ENCODE data around the gene STN1.

STN1 gene

GRCh38 chr10:103896225-103896624 is 21.8 kb downstream of the STN1 start:
- in situ Hi-C loops (cut with HindIII; ENCODE audit: low sequenced_read_pairs): loop anchor here (10.0 kb wide), 1 partner anchor 439 kb away; the partner anchor contains the start of gene ITPRIP

- in situ Hi-C loops (cut with HindIII; ENCODE audit: low sequenced_read_pairs): loop anchor here (10.0 kb wide), 1 partner anchor 439 kb away; the partner anchor contains the start of gene ITPRIP
These were observed 22.4 kb downstream of the STN1 start for GRCh38 chr10:103895411-103896186.

- in situ Hi-C loops (cut with HindIII; ENCODE audit: low sequenced_read_pairs): loop anchor here (5.0 to 10.0 kb wide), 3 partner anchors 73 to 440 kb away; partner anchors contain the start of genes ITPRIP and SLK
These were observed 23.5 kb downstream of the STN1 start for GRCh38 chr10:103894441-103894864.

GRCh38 chr10:103893817-103894216 is 24.2 kb downstream of the STN1 start:
- in situ Hi-C loops (cut with HindIII; ENCODE audit: low sequenced_read_pairs): loop anchor here (5.0 to 10.0 kb wide), 3 partner anchors 73 to 441 kb away; partner anchors contain the start of genes ITPRIP and SLK

DNA sequence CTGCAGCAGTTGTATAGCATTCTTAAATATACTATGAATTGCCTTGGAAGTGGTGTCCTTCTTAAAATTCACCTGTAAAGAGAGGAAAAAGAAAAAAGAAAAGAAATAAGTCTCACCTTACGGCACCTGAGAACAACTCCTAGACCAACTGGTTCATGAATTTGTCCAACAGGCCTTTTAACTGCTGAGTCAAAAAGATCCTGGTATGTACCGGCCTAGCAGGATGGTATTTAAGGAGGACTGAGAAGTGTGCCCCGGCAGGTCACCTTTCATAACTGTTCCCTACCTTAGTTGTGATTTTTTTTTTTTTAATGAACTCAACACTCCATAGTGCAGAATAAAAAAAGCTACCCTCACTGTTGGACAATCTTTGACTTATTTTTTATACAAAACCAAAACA is 25.8 kb downstream of the STN1 start:
- in situ Hi-C loops (cut with HindIII; ENCODE audit: low sequenced_read_pairs): loop anchor here (5.0 to 10.0 kb wide), 3 partner anchors 75 to 443 kb away; partner anchors contain the start of genes ITPRIP and SLK

DNA sequence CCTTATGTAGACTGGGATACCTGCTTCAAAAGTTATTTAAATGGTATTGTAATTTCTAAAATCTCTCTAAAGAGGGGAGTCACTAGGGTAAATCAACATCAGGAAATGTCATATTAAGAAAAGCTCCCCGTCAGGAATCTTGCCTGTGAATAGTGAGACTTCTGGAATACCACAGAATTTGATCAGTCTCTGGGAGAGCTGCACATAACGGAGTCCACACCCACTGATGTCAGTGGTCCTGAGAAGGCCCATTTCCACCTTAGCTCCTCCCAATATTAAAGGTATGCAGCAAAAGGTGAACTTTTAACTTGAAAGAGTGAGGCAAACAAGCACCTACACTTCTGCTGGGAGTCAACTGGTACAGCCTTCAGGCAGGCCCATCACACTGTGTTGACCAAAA is 27.3 kb downstream of the STN1 start:
- in situ Hi-C loops (cut with HindIII; ENCODE audit: low sequenced_read_pairs): loop anchor here (5.0 to 10.0 kb wide), 3 partner anchors 77 to 444 kb away; partner anchors contain the start of genes ITPRIP and SLK

DNA sequence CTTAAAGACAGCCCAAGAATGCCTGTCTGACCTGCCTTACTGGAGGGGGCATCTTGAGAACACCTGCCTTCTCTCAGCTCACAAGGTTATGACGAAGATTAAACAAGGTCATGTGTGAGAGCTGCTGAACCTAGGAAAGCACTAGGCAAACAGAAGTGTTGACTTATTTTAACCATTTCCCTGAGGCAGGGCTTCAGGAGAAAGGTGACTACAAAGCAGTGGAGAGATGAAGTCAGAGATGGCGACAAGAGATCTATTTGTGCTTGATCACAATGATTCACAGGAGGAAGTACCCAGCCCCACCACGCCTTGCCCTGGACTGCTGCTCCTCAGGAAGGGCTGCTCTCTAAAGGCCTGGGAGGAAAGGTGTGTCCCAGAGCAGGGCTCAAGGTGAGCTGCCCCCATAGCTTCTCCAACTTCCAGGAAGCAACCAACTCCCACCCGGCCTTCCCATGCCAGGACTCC is 27.8 kb downstream of the STN1 start:
- in situ Hi-C loops (cut with HindIII; ENCODE audit: low sequenced_read_pairs): loop anchor here (5.0 to 10.0 kb wide), 3 partner anchors 77 to 445 kb away; partner anchors contain the start of genes ITPRIP and SLK

DNA sequence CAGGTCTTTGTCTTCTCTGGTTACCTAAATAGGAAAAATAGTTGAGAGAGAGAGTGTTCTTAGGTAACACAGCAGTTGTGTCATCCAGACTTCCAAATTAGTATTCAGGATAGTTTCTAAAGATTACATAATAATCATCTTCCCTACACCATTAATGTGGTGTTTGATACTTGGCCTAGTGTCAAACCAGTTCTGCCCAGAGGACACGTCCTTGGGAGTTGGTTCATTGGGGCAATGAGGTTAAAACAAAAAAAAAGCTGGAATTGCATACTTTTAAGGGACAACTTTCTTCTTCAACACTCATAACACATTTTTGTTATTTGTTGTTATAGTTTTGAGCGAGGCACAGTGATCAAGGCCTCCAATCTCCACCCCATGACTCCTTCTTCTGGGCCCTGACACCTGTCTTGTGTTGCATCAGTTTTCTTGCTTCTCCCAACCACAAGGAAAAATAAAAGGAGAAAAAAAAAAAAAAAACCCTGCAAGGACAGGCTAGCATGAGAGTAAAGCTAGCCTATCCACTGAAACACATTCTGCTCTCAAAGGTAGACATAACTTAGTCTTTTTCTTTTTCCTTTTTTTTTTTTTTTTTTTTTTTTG is 28.8 kb downstream of the STN1 start:
- in situ Hi-C loops (cut with HindIII; ENCODE audit: low sequenced_read_pairs): no loop called here

- in situ Hi-C loops (cut with HindIII; ENCODE audit: low sequenced_read_pairs): no loop called here
These were observed 29.7 kb downstream of the STN1 start for GRCh38 chr10:103888113-103888841.

DNA sequence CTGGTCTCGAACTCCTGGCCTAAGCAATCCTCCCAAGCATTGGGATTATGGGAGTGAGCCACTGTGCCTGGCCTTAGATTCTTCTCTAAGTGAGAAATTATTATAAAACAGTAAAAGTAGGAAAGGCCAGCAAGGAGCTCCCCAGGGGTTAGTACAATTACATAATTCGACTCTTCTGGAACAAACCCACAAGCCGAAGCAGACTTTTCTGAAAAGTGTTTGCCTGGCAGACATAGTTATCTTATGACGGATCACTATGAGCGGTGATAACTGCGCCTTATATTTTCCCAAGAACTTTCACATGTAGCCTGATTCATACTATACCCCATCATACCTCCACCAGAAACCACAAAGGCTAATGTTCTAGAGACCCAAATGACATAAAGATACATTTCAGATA is 32.4 kb downstream of the STN1 start:
- in situ Hi-C loops (cut with HindIII; ENCODE audit: low sequenced_read_pairs): no loop called here

- in situ Hi-C loops (cut with HindIII; ENCODE audit: low sequenced_read_pairs): no loop called here
These were observed 33.3 kb downstream of the STN1 start for GRCh38 chr10:103884681-103885139.

GRCh38 chr10:103882285-103883007 is 35.5 kb downstream of the STN1 start:
- in situ Hi-C loops (cut with HindIII; ENCODE audit: low sequenced_read_pairs): no loop called here

DNA sequence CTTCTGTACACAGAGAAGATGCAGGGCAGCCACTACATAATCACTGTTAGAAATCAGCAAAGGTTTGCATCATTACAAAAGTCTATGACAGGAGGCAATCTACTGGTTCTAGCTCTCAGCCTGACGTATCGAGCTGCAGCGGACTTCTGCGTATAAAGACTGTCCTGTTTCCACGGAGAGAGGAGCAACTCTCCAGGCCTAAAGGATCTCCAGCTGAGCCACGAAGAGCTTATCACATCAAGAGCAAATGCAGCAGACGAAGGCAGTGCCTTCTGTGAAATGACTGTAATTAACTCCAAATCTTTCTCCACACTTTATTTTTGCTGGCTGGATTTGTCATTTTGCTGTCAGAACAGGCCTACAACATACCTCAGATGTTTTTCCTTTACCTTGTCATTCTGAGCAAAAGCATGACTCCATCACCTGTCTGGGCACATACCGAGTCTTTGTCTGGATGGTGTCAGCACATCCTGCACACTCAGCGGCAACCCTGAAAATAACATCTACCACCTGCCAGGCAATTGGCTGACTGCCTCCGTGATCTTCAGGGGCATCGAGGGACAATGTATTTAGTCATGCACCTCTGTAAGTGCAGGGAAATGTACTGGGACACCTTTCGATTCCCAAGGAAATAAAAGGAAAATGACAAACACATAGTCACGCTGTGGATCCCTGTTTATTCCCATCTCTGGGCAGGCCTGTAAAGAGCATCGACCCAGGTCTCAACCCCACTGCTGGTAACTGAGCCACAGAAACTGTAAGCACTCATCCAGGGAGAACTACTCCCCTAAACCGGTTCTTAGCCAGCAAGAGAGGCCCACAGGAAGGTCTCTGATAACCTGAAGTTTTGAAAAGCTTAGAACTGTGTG is 36.3 kb downstream of the STN1 start:
- in situ Hi-C loops (cut with HindIII; ENCODE audit: low sequenced_read_pairs): no loop called here

DNA sequence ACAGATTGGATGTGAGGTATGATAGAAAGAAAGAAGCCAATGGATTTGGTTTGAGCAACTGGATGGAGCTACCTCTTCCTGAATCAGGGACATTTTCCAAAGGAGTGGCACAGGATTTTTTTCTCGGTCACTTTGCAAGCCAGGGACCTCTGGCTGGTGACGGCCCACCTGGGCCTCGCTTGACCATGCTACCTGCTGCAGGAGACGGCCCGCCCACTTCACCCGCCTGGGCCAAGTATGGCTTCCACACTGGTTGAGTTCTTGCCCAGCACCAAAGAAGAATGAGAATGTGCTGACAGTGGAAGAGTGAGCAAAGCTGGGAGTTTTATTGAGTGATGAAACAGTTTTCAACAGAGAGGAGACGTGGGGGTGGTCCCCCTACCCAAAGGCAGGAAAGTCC is 38.2 kb downstream of the STN1 start:
- in situ Hi-C loops (cut with HindIII; ENCODE audit: low sequenced_read_pairs): no loop called here

DNA sequence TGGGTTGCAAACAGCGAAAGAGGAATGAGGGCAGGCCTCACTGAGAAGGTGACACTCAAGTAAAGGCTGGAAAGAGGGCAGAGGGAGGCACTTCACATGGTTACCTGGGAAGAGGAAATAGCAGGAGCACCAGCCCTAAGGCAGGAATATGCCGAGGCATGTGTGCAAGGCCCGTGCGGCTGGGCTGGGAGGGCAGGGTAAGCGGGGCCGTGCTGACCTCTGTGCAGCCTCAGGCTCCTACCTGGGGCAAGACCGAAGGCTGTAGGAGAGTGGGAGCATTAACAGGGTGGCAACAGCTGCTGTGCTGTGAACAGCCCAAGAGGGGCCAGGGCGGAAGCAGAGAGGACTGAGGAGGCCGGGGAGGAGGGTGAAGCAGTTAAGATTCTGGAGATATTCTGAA is 38.6 kb downstream of the STN1 start:
- in situ Hi-C loops (cut with HindIII; ENCODE audit: low sequenced_read_pairs): no loop called here

- in situ Hi-C loops (cut with HindIII; ENCODE audit: low sequenced_read_pairs): no loop called here
These were observed 40.1 kb downstream of the STN1 start for GRCh38 chr10:103877861-103878260.

GRCh38 chr10:103876155-103876554 is 41.8 kb downstream of the STN1 start:
- in situ Hi-C loops (cut with HindIII; ENCODE audit: low sequenced_read_pairs): no loop called here

DNA sequence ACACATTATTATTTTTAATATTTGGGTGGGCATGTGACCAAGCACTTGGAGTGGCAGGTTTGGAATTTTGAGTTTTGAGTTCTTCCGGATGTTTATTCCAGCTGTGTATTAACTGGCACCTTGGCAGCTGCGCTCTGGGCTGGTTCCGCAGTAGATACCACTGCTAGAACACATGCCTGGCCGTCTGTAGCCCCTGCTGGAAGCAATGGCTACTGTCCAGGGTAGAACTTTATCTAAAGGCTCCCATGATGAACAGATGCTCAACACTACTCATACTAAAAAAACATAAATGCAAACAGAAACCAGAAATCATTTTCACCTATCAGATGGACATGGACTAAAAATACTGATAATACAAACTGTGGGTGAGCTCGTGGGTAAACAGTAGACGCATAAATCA is 43.3 kb downstream of the STN1 start:
- in situ Hi-C loops (cut with HindIII; ENCODE audit: low sequenced_read_pairs): no loop called here

Data from endothelial cell of hepatic sinusoid (primary cell).